ENCODE results near the gene GAB1. TPM values are rescaled to one million over a fixed set of nuclear protein-coding genes. Genes with fewer than 3 reads are reported as not detected.

GAB1 gene
- 100 to 1,000 TPM; 102 to 129 (median 118) TPM for total RNA-seq

GRCh38 chr4:143336781-143337599 lies at the start of gene GAB1:
Gene GAB1, plus strand, starts transcription at chr4:143336876. Its CDS starts 313 bp downstream, at chr4:143337189.
- peak within 1 kb of the TSS in 3 of 4 donors; percentile 90 to 99 (median 91) for H3K27ac ChIP-seq
- ATAC-seq: peak; percentile 68
- TF ChIP-seq POLR2A (IDR thresholded peaks at IDR 0.05) (peak; percentile 34), EP300 (IDR thresholded peaks at IDR 0.05) (no peak), POLR2AphosphoS5 (IDR thresholded peaks at IDR 0.05) (peak; percentile 46), CTCF (IDR thresholded peaks at IDR 0.05) (peak in 2 of 4 experiments; percentile 31 to 60)
- no peaks in the 10 kb centered on the region for H3K27me3 ChIP-seq
- peaks cover 0 to 12% (median 11%) of the 10 kb centered on the region in 3 donors for H3K4me1 ChIP-seq
- no peaks in the 10 kb centered on the region for H3K9me3 ChIP-seq
- peak within 1 kb of the TSS; percentile 89 to 93 for H3K4me3 ChIP-seq
- 0% methylated on average over 1 to 8 of the region's 81 CpGs for WGBS, 2 donors (ENCODE audit: low coverage in 1 of 2)
- no peaks in the 10 kb centered on the region for H3K36me3 ChIP-seq

- no peak for ATAC-seq
- Histone ChIP-seq H3K9me3 (no peaks in the 10 kb centered on the region), H3K36me3 (no peaks in the 10 kb centered on the region), H3K27me3 (no peaks in the 10 kb centered on the region), H3K4me1 (peaks cover 11 to 75% (median 18%) of the 10 kb centered on the region in 3 donors), H3K27ac (peak overlapping the region; percentile 57 to 82 (median 79)), H3K4me3 (no peak overlapping the region)
- 50 to 79% methylated on average over 1 to 3 of the region's 3 CpGs for WGBS, 2 donors (ENCODE audit: low coverage in 1 of 2)
- TF ChIP-seq EP300 (IDR thresholded peaks at IDR 0.05) (no peak), POLR2AphosphoS5 (IDR thresholded peaks at IDR 0.05) (no peak), POLR2A (IDR thresholded peaks at IDR 0.05) (no peak), CTCF (IDR thresholded peaks at IDR 0.05) (no peak)
These were observed 49.1 kb upstream of the GAB1 start for GRCh38 chr4:143287572-143287923.

GRCh38 chr4:143288171-143288570 lies 48.5 kb upstream of the GAB1 start:
- 31 to 65% methylated on average over 4 of the region's 4 CpGs for WGBS, 2 donors (ENCODE audit: low coverage in 1 of 2)
- TF ChIP-seq POLR2A (IDR thresholded peaks at IDR 0.05): no peak
- no peak for TF ChIP-seq EP300 (IDR thresholded peaks at IDR 0.05)
- no peak for TF ChIP-seq POLR2AphosphoS5 (IDR thresholded peaks at IDR 0.05)
- Histone ChIP-seq H3K9me3 (no peaks in the 10 kb centered on the region), H3K27ac (peak overlapping the region; percentile 23 to 82 (median 72)), H3K4me1 (peaks cover 11 to 81% (median 19%) of the 10 kb centered on the region in 3 donors), H3K4me3 (no peak overlapping the region), H3K27me3 (no peaks in the 10 kb centered on the region), H3K36me3 (no peaks in the 10 kb centered on the region)
- ATAC-seq: no peak

GRCh38 chr4:143289370-143289769 lies 47.3 kb upstream of the GAB1 start:
- TF ChIP-seq EP300 (IDR thresholded peaks at IDR 0.05) (no peak), POLR2AphosphoS5 (IDR thresholded peaks at IDR 0.05) (no peak), POLR2A (IDR thresholded peaks at IDR 0.05) (no peak), CTCF (IDR thresholded peaks at IDR 0.05) (no peak)
- Histone ChIP-seq H3K4me1 (peaks cover 19 to 93% (median 24%) of the 10 kb centered on the region in 3 donors), H3K36me3 (no peaks in the 10 kb centered on the region), H3K27ac (peak overlapping the region in 1 of 4 donors; percentile 77), H3K4me3 (no peak overlapping the region), H3K9me3 (no peaks in the 10 kb centered on the region), H3K27me3 (no peaks in the 10 kb centered on the region)
- no peak for ATAC-seq

- peak overlapping the region in 2 of 4 donors; percentile 39 to 75 for H3K27ac ChIP-seq
- H3K4me3 ChIP-seq: no peak overlapping the region
- no peak for ATAC-seq
- H3K4me1 ChIP-seq: peaks cover 21 to 95% (median 23%) of the 10 kb centered on the region in 3 donors
- H3K27me3 ChIP-seq: no peaks in the 10 kb centered on the region
- H3K36me3 ChIP-seq: no peaks in the 10 kb centered on the region
- no peak for TF ChIP-seq EP300 (IDR thresholded peaks at IDR 0.05)
- H3K9me3 ChIP-seq: no peaks in the 10 kb centered on the region
These were observed 45.4 kb upstream of the GAB1 start for GRCh38 chr4:143291314-143291713.

- H3K27me3 ChIP-seq: no peaks in the 10 kb centered on the region
- H3K36me3 ChIP-seq: no peaks in the 10 kb centered on the region
- H3K9me3 ChIP-seq: no peaks in the 10 kb centered on the region
- no peak for ATAC-seq
- 67 to 100% methylated on average over 1 of the region's 1 CpG for WGBS, 2 donors (ENCODE audit: low coverage in 1 of 2)
- H3K4me1 ChIP-seq: peaks cover 16 to 95% (median 19%) of the 10 kb centered on the region in 3 donors
- TF ChIP-seq POLR2AphosphoS5 (IDR thresholded peaks at IDR 0.05) (no peak), EP300 (IDR thresholded peaks at IDR 0.05) (no peak), CTCF (IDR thresholded peaks at IDR 0.05) (no peak), POLR2A (IDR thresholded peaks at IDR 0.05) (no peak)
- peak overlapping the region; percentile 44 to 75 (median 54) for H3K27ac ChIP-seq
- H3K4me3 ChIP-seq: no peak overlapping the region
These were observed 43.8 kb upstream of the GAB1 start for GRCh38 chr4:143292858-143293257.
